Prostate gland (tissue), 2 donors: Measurements from ENCODE around the gene CERS3.

Source experiments
- CTCF ChIP-seq, 4 experiments: fragments of 200-600 bp in 2 of 4; fragments of 450-650 bp in 2 of 4; sonication (generic) in 2 of 4; IDR thresholded peaks; 1 replicate in 3 of 4; 2 replicates in 1 of 4; pipeline ENCODE4 v1.5.1; 2016 to 2019; ENCODE audit warnings: antibody characterized with exemption in 4 of 4, mild to moderate bottlenecking in 2 of 4, moderate library complexity in 2 of 4
- POLR2A ChIP-seq: fragments of 450-650 bp; IDR thresholded peaks from one replicate; pipeline ENCODE4 v1.6.1; 2016; ENCODE audit warnings: antibody characterized with exemption, mild to moderate bottlenecking
- POLR2AphosphoS5 ChIP-seq: sonication (generic); formaldehyde crosslinking; IDR thresholded peaks from one replicate; pipeline ENCODE4 v1.6.1; 2017; ENCODE audit warnings: antibody characterized with exemption

DNA sequence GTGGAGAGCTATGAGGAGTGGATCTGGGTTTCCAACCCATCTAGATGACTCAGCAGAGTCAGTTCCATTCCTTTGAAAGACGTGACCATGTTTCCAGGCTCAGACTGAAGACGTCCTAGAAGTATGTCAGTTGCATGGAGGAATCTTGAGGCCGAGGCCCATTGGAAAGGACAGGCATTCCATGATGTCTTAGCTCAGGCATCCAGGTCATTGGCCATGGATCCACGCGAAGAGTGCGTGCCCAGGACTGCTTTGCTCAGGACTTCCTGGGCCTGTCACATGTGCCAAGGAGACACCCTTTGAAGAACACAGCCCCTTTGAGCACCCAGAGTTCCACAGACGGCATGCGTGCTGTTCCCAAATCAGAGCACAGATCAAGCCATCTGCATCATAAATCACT is 94.7 kb downstream of the CERS3 start:
- no peak for TF ChIP-seq CTCF (IDR thresholded peaks at IDR 0.05)
- TF ChIP-seq POLR2AphosphoS5: no peak
- no peak for TF ChIP-seq POLR2A
